T-helper 17 cell (primary cell): Measurements from ENCODE around the gene KRT86. TPM values are rescaled to one million over a fixed set of nuclear protein-coding genes. Genes with fewer than 3 reads are reported as not detected.

Experiments used
- ATAC-seq: fragments of 150-1000 bp; cut with Tn5 transposase; 2 replicates; pipeline ENCODE4 v1.10.0; 2021; ENCODE audit warnings: mild to moderate bottlenecking, moderate library complexity
- DNase-seq, 3 donors: peaks; one replicate each; pipeline versions ENCODE4 v3.0.0 to v3.0.0-alpha.2; 2020 to 2021
- H3K9me3 ChIP-seq: one replicate; pipeline ENCODE4 v1.7.0; 2013; ENCODE audit warnings: low read length, mild to moderate bottlenecking; ENCODE audit not compliant: control insufficient read depth, poor library complexity, severe bottlenecking
- H3K27ac Mint-ChIP-seq: one replicate; pipeline ENCODE4 v1.8.0; 2022; ENCODE audit warnings: mild to moderate bottlenecking, moderate library complexity, mixed read lengths
- H3K27me3 Mint-ChIP-seq: one replicate; pipeline ENCODE4 v1.8.0; 2022; ENCODE audit warnings: mixed read lengths
- H3K36me3 Mint-ChIP-seq: one replicate; pipeline ENCODE4 v1.8.0; 2022; ENCODE audit warnings: low read depth, mixed read lengths
- H3K4me1 Mint-ChIP-seq: one replicate; pipeline ENCODE4 v1.8.0; 2022; ENCODE audit warnings: mild to moderate bottlenecking, mixed read lengths
- H3K4me3 Mint-ChIP-seq: one replicate; pipeline ENCODE4 v1.8.0; 2022; ENCODE audit warnings: mild to moderate bottlenecking, moderate library complexity, mixed read lengths
- total RNA-seq, 4 donors: library from RNA in 2 of 4; stranded (reverse) in 2 of 4; gene quantifications; one replicate each; pipeline ENCODE4 v1.2.3 and lab custom pipeline; 2022 to 2026

Gene KRT86
- total RNA-seq, 2 donors from 2014 or later: 0.21 TPM; not detected in 1

DNA sequence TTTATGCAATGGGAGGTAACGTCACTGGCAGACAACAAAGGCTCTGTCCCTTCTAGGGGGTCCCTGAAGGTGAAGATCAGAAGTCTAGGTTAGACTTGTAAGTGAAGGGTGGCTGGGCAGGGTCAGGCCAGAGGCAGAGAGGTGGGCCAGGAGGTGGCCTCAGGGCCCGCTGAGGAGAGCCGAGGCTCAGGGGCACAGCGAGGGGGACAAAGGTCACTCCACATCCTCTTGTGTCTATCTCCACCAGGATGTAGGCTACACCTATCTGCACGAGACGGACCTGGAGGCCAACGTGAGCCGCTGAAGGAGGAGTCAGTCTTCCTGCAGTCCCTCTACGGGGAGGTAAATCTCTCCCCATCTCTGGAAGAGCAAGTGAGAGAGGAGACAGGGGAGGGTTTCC lies 72.6 kb downstream of the KRT86 start:
- Mint-ChIP-seq H3K27me3 (peaks cover 30% of the 10 kb centered on the region), H3K4me3 (no peak overlapping the region), H3K27ac (no peak overlapping the region), H3K4me1 (peaks cover 7% of the 10 kb centered on the region), H3K36me3 (peaks cover 4% of the 10 kb centered on the region)
- no peaks in the 10 kb centered on the region for H3K9me3 ChIP-seq
- no peak for ATAC-seq
- DNase-seq: no peak

DNA sequence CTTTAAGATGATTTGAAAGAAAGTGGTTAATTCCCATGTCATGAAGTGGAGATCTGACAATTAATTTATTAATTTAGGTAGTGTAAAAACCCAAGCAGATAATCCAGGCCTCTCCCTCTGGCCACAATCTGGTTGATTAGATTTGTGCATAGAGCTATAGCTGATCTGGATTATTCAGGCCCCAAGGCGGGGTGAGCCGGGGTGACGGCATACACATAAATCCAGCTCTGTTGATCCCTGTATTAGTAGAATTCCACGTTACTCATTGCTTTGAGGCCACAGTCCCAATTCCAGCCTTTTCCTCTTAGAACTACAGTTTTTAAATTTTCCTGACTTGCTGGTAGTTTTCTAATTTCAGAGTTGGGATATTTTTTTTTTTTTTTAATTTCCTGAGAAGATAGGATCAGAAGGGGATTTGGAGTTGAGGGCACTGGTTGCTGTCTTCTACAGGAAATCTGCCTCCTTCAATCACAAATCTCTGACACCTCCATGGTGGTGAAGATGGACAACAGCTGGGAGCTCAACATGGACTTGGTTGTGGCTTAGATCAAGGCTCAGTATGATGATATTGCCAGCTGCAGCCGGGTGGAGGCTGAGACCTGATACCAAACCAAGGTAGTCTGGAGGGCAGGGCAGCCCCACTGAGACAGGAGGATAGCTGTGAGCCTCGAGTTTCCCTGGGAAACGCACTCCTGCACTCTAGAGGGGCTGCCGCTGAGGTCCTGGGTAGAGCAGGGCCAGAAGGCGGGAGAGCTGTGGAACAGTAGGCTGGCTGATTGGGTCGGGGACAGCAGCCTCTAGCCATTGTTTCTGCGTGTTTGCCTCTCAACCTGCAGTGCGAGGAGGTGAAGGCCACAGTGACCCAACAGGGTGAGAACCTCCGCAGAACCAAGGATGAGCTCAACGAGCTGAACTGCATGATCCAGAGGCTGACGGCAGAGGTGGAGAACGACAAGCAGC lies 73.4 kb downstream of the KRT86 start:
- H3K9me3 ChIP-seq: no peaks in the 10 kb centered on the region
- ATAC-seq: no peak
- no peak overlapping the region for H3K27ac Mint-ChIP-seq
- peaks cover 15% of the 10 kb centered on the region for H3K4me1 Mint-ChIP-seq
- no peak for DNase-seq
- peaks cover 29% of the 10 kb centered on the region for H3K27me3 Mint-ChIP-seq
- no peak overlapping the region for H3K4me3 Mint-ChIP-seq
- peaks cover 4% of the 10 kb centered on the region for H3K36me3 Mint-ChIP-seq

DNA sequence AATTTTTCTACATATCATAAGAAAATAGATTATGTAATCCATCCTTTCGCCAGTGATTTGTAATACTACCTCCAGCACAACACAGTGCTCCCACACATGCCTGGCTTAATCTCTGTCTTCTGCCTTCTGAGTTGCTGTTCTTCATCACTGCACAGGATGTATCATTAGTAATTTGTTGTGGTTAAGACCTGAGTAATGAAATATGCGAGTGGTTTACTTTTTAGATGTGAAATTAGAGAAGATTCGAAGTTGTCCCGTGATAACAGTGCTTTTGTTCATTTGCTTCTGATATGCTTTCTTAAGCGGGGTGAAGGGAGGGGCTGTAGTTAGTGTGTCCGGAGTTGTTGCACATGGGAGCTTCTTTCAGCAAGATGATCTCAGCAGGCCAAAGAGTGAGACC lies 74.8 kb downstream of the KRT86 start:
- ATAC-seq: no peak
- Mint-ChIP-seq H3K36me3 (peaks cover 4% of the 10 kb centered on the region), H3K27ac (no peak overlapping the region), H3K4me1 (peaks cover 16% of the 10 kb centered on the region), H3K4me3 (no peak overlapping the region), H3K27me3 (peaks cover 36% of the 10 kb centered on the region)
- no peak for DNase-seq
- no peaks in the 10 kb centered on the region for H3K9me3 ChIP-seq

DNA sequence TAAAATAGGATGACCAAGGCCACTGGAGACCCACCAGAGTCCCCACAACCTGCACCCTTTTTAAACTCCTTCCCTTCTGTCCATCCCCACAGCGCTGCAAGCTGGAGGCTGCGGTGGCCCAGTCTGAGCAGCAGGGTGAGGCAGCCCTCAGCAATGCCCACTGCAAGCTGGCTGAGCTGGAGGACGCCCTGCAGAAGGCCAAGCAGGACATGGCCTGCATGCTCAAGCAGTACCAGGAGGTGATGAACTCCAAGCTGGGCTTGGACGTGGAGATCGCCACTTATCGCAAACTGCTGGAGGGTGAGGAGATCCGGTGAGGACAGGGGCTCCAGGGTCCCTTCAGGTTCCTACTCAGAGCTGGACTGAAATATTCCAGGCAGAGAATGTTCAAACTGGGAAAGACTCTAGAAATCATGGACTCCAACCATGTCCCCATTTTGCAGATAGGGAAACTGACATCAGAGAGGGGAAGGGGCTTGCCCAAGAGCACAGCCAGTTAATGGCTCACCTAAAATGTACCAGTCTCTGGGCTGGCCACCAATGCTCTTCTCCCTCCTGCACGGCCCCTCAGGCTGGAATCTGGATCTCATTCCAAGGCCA lies 75.7 kb downstream of the KRT86 start:
- Mint-ChIP-seq H3K27ac (no peak overlapping the region), H3K36me3 (peaks cover 2% of the 10 kb centered on the region), H3K4me1 (peaks cover 16% of the 10 kb centered on the region), H3K27me3 (peaks cover 34% of the 10 kb centered on the region), H3K4me3 (no peak overlapping the region)
- ATAC-seq (no peak), DNase-seq (no peak)
- H3K9me3 ChIP-seq: no peaks in the 10 kb centered on the region

DNA sequence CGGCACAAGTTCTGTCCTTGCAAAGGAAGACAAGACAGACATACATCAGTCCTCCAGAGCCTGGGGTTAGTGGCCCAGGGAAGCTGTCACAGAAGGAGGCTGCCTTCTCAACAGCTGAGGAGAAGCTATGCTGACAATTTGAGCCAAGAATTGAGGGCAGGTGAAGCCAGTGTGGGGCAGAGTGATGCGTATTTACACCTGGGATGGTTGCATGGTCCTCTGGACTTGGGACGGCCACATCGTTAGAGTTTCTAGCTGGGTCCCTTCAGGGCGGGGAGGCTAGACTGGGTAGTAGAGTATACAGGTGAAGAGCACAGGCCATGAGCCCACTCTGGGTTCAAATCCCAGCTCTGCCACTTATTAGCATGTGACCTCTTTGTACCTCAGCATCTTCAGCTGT lies 76.3 kb downstream of the KRT86 start:
- DNase-seq: no peak
- Mint-ChIP-seq H3K4me1 (peaks cover 16% of the 10 kb centered on the region), H3K27ac (no peak overlapping the region), H3K36me3 (peaks cover 2% of the 10 kb centered on the region), H3K4me3 (no peak overlapping the region), H3K27me3 (peaks cover 34% of the 10 kb centered on the region)
- ATAC-seq: no peak
- H3K9me3 ChIP-seq: no peaks in the 10 kb centered on the region

DNA sequence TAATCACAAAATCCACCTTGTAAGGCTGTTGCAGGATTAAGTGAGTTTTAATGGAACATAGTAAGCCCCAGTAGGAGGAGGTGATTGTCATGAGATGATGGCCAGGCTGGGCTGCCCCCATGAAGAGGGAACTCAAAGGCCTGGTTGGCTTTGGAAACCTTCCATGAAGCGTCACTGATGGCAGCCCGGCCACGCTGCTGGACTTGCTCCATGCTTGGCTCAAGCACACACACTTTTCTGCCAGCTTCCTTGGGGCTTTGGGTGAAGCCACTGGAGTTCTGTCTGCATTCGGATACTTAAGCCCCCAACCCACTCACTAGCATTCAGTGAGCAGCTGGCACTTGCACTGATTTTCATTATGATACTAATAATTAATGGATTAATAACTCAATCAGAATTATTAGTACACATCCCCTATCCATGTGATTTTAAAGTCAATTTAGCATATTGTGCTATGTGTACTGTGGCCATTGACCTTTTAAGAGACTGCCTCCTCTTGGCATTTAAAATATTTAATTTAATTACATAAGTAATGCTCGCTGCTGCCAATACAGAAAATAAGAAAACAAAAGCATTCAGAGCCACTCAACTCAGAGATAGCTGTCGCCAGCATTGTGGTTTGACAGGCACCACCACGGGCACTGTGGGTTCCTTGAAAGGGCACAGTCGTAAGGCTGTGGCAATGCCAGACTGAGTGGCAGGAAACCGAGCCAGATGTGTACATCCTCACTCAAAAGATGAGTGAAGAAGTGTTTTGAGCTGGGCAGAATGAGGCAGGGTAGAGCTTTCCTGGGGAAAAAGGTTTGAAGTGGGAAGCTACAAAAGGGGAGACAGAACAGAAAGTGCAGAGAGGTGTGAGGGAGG lies 77.0 kb downstream of the KRT86 start:
- no peaks in the 10 kb centered on the region for H3K9me3 ChIP-seq
- peak; percentile 100 for ATAC-seq
- DNase-seq: peak in 2 of 3 donors; percentile 21 to 40
- peaks cover 16% of the 10 kb centered on the region for H3K4me1 Mint-ChIP-seq
- H3K4me3 Mint-ChIP-seq: peak overlapping the region; percentile 41
- H3K27me3 Mint-ChIP-seq: peaks cover 34% of the 10 kb centered on the region
- H3K27ac Mint-ChIP-seq: peak overlapping the region; percentile 51
- peaks cover 2% of the 10 kb centered on the region for H3K36me3 Mint-ChIP-seq

DNA sequence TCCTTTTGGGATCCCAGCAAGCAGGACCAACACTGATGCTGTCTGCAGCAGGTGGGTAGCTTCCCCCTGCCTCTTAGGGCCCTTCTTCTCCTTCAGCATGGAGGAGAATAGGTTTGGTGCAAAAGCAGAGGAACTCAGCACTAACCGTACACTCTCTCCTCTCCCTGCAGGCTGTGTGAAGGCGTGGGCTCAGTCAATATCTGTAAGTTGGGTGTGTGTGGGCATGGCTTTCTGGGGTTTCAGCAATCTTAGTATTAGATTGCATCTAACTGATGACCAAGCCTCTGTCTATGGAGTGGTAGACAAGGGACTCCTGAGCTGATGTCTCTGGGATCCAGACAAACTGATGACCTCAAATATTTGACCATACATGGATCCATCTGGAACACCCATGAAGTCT lies 78.5 kb downstream of the KRT86 start:
- peaks cover 31% of the 10 kb centered on the region for H3K27me3 Mint-ChIP-seq
- no peak overlapping the region for H3K27ac Mint-ChIP-seq
- no peaks in the 10 kb centered on the region for H3K9me3 ChIP-seq
- H3K36me3 Mint-ChIP-seq: peaks cover 4% of the 10 kb centered on the region
- H3K4me3 Mint-ChIP-seq: peak overlapping the region; percentile 19
- ATAC-seq (no peak), DNase-seq (no peak)
- H3K4me1 Mint-ChIP-seq: peaks cover 20% of the 10 kb centered on the region

DNA sequence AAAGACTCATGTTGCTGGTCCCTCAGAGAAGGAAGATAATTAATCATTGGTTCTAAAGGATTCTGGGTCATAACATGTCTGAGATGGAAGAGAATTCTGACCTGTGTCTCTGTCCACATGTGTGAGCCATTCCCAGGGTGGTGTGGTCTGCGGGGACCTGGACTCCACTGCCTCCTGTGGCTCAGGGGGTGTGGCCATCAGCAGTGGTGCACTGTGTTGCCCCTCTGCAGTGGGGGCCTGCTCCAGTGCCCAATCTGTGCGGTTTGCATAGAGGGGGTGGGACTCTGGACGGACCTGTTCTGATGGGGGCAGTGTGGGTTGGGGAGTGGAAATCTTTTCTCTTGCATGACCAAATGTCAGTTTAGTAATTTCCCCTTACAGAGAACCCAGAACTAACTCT lies 79.3 kb downstream of the KRT86 start:
- H3K4me3 Mint-ChIP-seq: no peak overlapping the region
- no peak for ATAC-seq
- no peak for DNase-seq

DNA sequence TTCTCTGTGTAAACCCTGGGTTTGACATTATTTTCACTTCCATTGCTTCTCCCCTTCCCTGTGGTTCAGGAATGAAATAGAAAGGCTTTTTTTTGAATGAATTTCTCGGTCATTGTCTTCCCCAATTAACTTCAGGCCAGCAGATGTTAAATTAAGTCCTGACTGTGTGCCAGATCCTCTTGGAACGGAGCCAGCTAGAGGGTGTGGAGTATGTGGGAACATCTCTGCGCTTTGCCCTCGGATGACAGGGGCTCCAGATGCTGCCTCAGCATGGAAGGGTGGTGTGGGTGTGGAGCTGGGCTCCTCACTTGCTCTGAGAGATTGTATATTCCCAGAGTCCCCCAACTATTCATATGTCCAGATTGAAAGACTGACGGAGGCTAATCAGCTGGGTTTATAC lies 79.8 kb downstream of the KRT86 start:
- no peak for ATAC-seq
- peaks cover 27% of the 10 kb centered on the region for H3K4me1 Mint-ChIP-seq
- no peaks in the 10 kb centered on the region for H3K9me3 ChIP-seq
- H3K36me3 Mint-ChIP-seq: peaks cover 2% of the 10 kb centered on the region
- H3K27me3 Mint-ChIP-seq: peaks cover 19% of the 10 kb centered on the region
- no peak for DNase-seq
- H3K4me3 Mint-ChIP-seq: no peak overlapping the region
- peak overlapping the region; percentile 41 for H3K27ac Mint-ChIP-seq

More for the DNA sequence above, 79.3 kb downstream of the KRT86 start:
- peaks cover 2% of the 10 kb centered on the region for H3K36me3 Mint-ChIP-seq
- H3K9me3 ChIP-seq: no peaks in the 10 kb centered on the region
- H3K4me1 Mint-ChIP-seq: peaks cover 27% of the 10 kb centered on the region
- peak overlapping the region; percentile 41 for H3K27ac Mint-ChIP-seq
- peaks cover 23% of the 10 kb centered on the region for H3K27me3 Mint-ChIP-seq

DNA sequence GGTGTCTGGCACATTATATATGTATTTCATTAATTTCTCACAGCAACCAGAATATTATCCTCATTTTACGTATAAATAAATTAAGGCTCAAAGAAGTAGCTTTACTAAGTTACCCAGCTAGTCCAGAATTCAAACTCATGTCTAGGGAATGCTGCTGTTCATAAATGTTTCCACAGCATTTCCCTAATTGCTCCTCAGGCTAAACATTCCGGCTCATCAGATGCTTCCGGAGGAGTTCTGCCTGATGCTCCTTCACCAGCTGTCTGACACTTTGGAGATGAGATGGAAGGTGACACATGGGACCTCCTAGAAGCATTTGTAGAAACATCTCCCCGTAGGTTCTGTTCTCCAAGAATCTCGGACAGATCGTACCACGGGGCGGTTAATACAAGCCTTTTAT lies 80.7 kb downstream of the KRT86 start:
- DNase-seq: no peak
- H3K27ac Mint-ChIP-seq: no peak overlapping the region
- H3K9me3 ChIP-seq: no peaks in the 10 kb centered on the region
- peaks cover 24% of the 10 kb centered on the region for H3K27me3 Mint-ChIP-seq
- peaks cover 2% of the 10 kb centered on the region for H3K36me3 Mint-ChIP-seq
- no peak for ATAC-seq
- H3K4me1 Mint-ChIP-seq: peaks cover 31% of the 10 kb centered on the region
- H3K4me3 Mint-ChIP-seq: no peak overlapping the region

DNA sequence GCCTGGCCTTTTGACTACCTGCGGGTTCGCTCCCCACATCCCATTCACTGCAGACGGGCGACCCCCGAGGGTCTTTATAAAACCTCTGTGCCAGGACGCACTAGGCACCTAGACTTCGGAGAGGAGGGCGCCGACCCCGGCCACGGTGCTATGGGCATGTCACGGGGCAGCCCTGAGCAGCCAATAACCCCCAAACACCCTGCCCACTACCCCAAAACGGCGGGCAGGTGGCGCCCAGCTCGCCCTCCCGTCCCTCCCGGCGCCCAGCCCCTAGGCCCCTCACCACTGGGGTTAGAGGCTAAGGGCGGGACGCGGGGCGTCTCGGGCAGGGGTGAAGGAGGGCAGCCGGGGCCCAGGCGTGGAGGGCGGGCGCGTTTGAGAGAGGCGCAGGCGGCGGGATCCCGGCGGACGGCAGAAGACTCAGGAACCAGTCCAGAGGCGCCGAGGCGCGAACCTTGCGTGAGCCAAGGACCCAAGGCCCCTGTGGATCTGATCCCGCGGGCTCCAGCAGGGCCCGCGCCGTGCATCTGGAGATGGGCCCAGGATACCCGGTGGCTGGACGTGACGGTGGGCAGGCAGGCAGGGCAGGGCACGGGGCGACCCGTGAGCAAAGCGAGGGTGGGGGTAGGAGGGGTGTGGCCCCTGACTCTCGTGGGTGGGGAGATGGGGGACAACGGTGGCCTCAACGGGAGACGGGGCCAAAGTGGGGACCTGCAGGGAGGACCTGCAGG lies 81.8 kb downstream of the KRT86 start:
- Mint-ChIP-seq H3K4me3 (no peak overlapping the region), H3K27me3 (peaks cover 25% of the 10 kb centered on the region), H3K4me1 (peaks cover 31% of the 10 kb centered on the region), H3K36me3 (peaks cover 2% of the 10 kb centered on the region), H3K27ac (no peak overlapping the region)
- DNase-seq: no peak
- H3K9me3 ChIP-seq: no peaks in the 10 kb centered on the region
- ATAC-seq: no peak

DNA sequence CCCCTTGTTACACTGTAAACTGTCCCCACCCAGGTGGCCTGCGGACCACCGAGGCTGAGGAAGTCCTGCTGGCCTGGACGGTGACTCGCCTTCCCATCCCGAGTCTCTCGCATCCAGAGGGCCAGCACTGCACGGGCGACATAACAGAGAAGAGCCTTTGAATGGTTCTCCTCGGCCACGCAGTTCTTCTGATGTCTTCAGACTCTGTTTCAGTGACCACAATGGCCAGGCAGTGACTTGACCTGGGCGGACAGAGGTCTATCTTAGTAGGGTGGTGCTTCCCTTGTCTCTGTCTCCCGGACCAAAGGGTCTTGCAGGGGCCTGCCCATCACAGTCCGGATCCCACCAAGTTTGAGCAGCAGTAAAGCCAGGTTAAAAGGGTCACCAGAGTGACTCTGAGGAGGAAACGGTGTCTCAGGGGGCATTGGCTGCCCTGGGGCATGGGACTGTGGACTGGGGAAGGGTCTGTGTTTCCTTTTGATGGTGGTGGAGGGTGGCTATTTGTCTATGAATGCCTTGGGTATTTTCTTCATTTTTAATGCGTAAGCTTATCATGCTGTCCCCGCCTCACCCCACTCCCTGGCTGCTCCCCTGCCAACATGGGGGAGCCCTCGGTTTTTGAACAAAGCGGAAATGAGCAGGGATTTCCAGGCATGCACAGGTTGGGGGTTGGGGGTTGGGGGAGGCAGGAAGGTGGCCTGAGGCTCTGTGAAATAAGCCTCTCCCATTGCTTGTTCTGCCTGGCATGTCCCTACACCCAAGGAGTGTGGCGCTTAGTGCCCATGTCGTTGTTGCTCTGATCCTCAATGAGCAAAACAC lies 82.5 kb downstream of the KRT86 start:
- H3K27ac Mint-ChIP-seq: no peak overlapping the region
- no peak overlapping the region for H3K4me3 Mint-ChIP-seq
- H3K4me1 Mint-ChIP-seq: peaks cover 29% of the 10 kb centered on the region
- peaks cover 2% of the 10 kb centered on the region for H3K36me3 Mint-ChIP-seq
- H3K27me3 Mint-ChIP-seq: peaks cover 25% of the 10 kb centered on the region
- DNase-seq: no peak
- ATAC-seq: no peak
- H3K9me3 ChIP-seq: no peaks in the 10 kb centered on the region
